ENCODE results near the gene NTF4.

Gene NTF4

GRCh38 chr19:49103331-49104085, 38.9 kb upstream of the NTF4 start:
- Histone ChIP-seq H3K9ac (ENCODE audit: low read depth, low read length) (no peak overlapping the region), H3K9me3 (replicated peaks; ENCODE audit: low read length) (no peaks in the 10 kb centered on the region), H3K36me3 (ENCODE audit: insufficient read depth, low read length) (peaks cover 84% of the 10 kb centered on the region), H3K4me1 (ENCODE audit: control insufficient read depth, insufficient read depth, low read length) (no peaks in the 10 kb centered on the region), H3K27me3 (ENCODE audit: control insufficient read depth, insufficient read depth, low read length) (no peaks in the 10 kb centered on the region), H3K4me3 (ENCODE audit: low read length) (no peak overlapping the region), H3K4me2 (ENCODE audit: low read length) (no peak overlapping the region)

- no peaks in the 10 kb centered on the region for H3K27me3 ChIP-seq (ENCODE audit: control insufficient read depth, insufficient read depth, low read length)
- H3K4me2 ChIP-seq (ENCODE audit: low read length), result no peak overlapping the region
- no peaks in the 10 kb centered on the region for H3K4me1 ChIP-seq (ENCODE audit: control insufficient read depth, insufficient read depth, low read length)
- peaks cover 83% of the 10 kb centered on the region for H3K36me3 ChIP-seq (ENCODE audit: insufficient read depth, low read length)
- no peaks in the 10 kb centered on the region for H3K9me3 ChIP-seq (replicated peaks; ENCODE audit: low read length)
- H3K4me3 ChIP-seq (ENCODE audit: low read length), result no peak overlapping the region
- H3K9ac ChIP-seq (ENCODE audit: low read depth, low read length), result no peak overlapping the region
Measured at GRCh38 chr19:49102303-49102702, 37.7 kb upstream of the NTF4 start.

- Histone ChIP-seq H3K9ac (ENCODE audit: low read depth, low read length) (no peak overlapping the region), H3K4me2 (ENCODE audit: low read length) (no peak overlapping the region), H3K27me3 (ENCODE audit: control insufficient read depth, insufficient read depth, low read length) (no peaks in the 10 kb centered on the region), H3K36me3 (ENCODE audit: insufficient read depth, low read length) (peaks cover 80% of the 10 kb centered on the region), H3K4me3 (ENCODE audit: low read length) (no peak overlapping the region), H3K4me1 (ENCODE audit: control insufficient read depth, insufficient read depth, low read length) (no peaks in the 10 kb centered on the region), H3K9me3 (replicated peaks; ENCODE audit: low read length) (no peaks in the 10 kb centered on the region)
Measured at GRCh38 chr19:49101160-49101559, 36.5 kb upstream of the NTF4 start.

DNA sequence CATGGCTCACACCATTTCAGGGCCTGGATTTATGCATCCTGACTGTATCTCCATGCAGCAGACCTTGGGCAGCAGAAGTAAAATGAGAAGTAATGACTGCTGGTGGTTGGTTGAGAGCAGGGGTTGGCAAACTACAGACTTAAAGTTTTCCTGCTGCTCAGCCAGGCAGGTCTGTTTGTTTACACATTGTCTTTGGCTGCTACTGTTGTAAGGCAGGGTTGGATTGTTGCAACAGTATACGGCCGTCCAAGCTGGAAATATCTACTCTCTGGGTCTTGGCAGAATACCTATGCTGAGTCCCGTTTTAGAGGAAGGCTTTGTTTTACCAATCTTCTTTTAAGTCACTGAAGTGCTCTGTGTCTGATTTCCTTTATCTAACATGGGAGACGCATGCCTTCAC, 34.2 kb upstream of the NTF4 start:
- Histone ChIP-seq H3K4me1 (ENCODE audit: control insufficient read depth, insufficient read depth, low read length) (peaks cover 13% of the 10 kb centered on the region), H3K4me2 (ENCODE audit: low read length) (no peak overlapping the region), H3K27me3 (ENCODE audit: control insufficient read depth, insufficient read depth, low read length) (no peaks in the 10 kb centered on the region), H3K36me3 (ENCODE audit: insufficient read depth, low read length) (peaks cover 81% of the 10 kb centered on the region), H3K9me3 (replicated peaks; ENCODE audit: low read length) (no peaks in the 10 kb centered on the region), H3K4me3 (ENCODE audit: low read length) (no peak overlapping the region), H3K9ac (ENCODE audit: low read depth, low read length) (no peak overlapping the region)

- Histone ChIP-seq H3K9ac (ENCODE audit: low read depth, low read length) (no peak overlapping the region), H3K4me3 (ENCODE audit: low read length) (no peak overlapping the region), H3K4me1 (ENCODE audit: control insufficient read depth, insufficient read depth, low read length) (peaks cover 14% of the 10 kb centered on the region), H3K36me3 (ENCODE audit: insufficient read depth, low read length) (peaks cover 81% of the 10 kb centered on the region), H3K4me2 (ENCODE audit: low read length) (no peak overlapping the region), H3K9me3 (replicated peaks; ENCODE audit: low read length) (no peaks in the 10 kb centered on the region), H3K27me3 (ENCODE audit: control insufficient read depth, insufficient read depth, low read length) (no peaks in the 10 kb centered on the region)
Measured at GRCh38 chr19:49097453-49098288, 33.1 kb upstream of the NTF4 start.

DNA sequence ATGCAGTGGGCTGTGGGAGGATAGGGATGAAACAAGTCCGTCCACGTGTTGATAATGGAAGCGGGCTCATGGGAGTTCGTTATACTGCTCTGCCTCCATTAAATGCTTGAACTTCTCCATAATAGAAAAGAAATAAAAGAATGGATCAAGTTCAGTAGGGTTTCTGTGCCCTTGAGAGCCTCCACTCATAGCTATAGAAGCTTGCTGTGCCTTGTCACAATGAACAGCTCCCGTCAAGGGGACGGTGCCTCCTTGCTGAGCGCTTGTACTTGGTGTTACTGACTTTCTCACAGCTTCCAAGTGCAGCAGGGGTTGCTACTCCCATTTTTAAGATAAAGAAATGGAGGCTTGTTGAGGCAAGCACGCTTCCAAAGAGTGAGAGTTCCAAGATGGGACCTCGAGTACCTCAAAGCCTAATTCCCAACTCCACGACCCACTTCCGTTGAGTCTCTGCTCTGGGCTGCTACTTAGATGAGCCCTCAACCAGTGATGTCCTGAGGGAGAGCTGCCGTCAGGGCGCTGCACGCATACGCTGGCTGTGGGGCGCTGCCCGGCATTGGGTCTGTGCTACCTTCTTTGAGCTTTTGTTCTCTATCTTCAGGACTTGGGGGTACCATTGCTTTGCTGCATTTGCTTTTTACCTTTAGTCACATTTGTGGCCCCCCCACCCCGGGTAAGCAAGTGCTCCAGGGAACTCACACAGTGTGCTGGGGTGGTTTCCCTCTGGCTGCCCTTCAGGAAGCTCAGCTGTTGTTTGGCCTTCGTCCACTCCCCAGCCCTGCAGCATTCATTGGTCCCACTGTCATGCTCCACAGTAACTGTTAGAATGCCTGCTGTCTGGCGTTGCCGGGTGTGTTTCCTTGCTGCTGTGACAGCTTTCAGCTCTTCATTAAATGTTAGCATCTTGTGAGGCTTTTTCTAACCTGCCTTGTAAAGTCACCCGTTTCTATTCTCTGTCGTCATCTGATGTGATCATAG, 30.2 kb upstream of the NTF4 start:
- peaks cover 85% of the 10 kb centered on the region for H3K36me3 ChIP-seq (ENCODE audit: insufficient read depth, low read length)
- H3K4me3 ChIP-seq (ENCODE audit: low read length), result no peak overlapping the region
- peaks cover 14% of the 10 kb centered on the region for H3K4me1 ChIP-seq (ENCODE audit: control insufficient read depth, insufficient read depth, low read length)
- no peak overlapping the region for H3K9ac ChIP-seq (ENCODE audit: low read depth, low read length)
- no peaks in the 10 kb centered on the region for H3K27me3 ChIP-seq (ENCODE audit: control insufficient read depth, insufficient read depth, low read length)
- no peak overlapping the region for H3K4me2 ChIP-seq (ENCODE audit: low read length)
- H3K9me3 ChIP-seq (replicated peaks; ENCODE audit: low read length), result no peaks in the 10 kb centered on the region

DNA sequence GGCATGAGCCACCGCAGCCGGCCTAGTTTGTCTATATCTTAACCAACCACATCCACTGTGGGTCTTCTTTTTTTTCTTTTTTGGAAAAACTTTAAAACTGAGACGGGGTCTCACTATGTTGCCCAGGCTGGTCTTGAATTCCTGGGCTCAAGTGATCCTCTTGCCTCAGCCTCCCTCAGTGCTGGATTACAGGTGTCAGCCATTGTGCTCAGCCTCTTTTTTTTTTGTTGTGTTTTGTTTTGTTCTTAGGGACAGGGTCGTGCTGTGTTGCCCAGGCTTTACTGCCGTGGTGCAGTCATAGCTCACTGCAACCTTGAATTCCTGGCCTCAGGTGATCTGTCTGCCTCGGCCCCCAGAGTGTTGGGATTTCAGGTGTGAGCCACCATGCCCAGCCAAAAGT, 28.1 kb upstream of the NTF4 start:
- Histone ChIP-seq H3K4me3 (ENCODE audit: low read length) (no peak overlapping the region), H3K9ac (ENCODE audit: low read depth, low read length) (no peak overlapping the region), H3K9me3 (replicated peaks; ENCODE audit: low read length) (no peaks in the 10 kb centered on the region), H3K4me2 (ENCODE audit: low read length) (no peak overlapping the region), H3K27me3 (ENCODE audit: control insufficient read depth, insufficient read depth, low read length) (no peaks in the 10 kb centered on the region), H3K4me1 (ENCODE audit: control insufficient read depth, insufficient read depth, low read length) (peaks cover 14% of the 10 kb centered on the region), H3K36me3 (ENCODE audit: insufficient read depth, low read length) (peaks cover 78% of the 10 kb centered on the region)

GRCh38 chr19:49091391-49092038, 26.9 kb upstream of the NTF4 start:
- Histone ChIP-seq H3K4me3 (ENCODE audit: low read length) (no peak overlapping the region), H3K9ac (ENCODE audit: low read depth, low read length) (no peak overlapping the region), H3K27me3 (ENCODE audit: control insufficient read depth, insufficient read depth, low read length) (no peaks in the 10 kb centered on the region), H3K4me1 (ENCODE audit: control insufficient read depth, insufficient read depth, low read length) (peaks cover 24% of the 10 kb centered on the region), H3K4me2 (ENCODE audit: low read length) (no peak overlapping the region), H3K9me3 (replicated peaks; ENCODE audit: low read length) (no peaks in the 10 kb centered on the region), H3K36me3 (ENCODE audit: insufficient read depth, low read length) (peaks cover 77% of the 10 kb centered on the region)

DNA sequence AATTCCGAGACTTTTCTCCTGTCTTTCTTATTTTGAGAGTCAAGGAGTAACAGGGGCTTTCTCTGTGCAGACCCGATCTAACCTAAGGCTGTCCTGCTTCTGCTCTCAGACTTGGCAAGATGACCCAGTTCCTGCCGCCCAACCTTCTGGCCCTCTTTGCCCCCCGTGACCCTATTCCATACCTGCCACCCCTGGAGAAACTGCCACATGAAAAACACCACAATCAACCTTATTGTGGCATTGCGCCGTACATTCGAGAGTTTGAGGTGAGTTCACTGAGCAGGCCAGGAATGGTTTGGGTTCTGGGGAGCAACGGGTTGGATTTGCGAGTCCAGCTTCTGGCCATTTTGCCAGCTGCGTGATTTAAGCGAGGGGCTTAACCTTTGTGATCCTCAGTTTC, 21.7 kb upstream of the NTF4 start:
- peak overlapping the region; percentile 91 for H3K4me3 ChIP-seq (ENCODE audit: low read length)
- peaks cover 17% of the 10 kb centered on the region for H3K4me1 ChIP-seq (ENCODE audit: control insufficient read depth, insufficient read depth, low read length)
- peak overlapping the region; percentile 100 for H3K4me2 ChIP-seq (ENCODE audit: low read length)
- peaks cover 38% of the 10 kb centered on the region for H3K36me3 ChIP-seq (ENCODE audit: insufficient read depth, low read length)
- H3K9ac ChIP-seq (ENCODE audit: low read depth, low read length), result peak overlapping the region; percentile 93
- H3K9me3 ChIP-seq (replicated peaks; ENCODE audit: low read length), result no peaks in the 10 kb centered on the region
- H3K27me3 ChIP-seq (ENCODE audit: control insufficient read depth, insufficient read depth, low read length), result peaks cover 3% of the 10 kb centered on the region

GRCh38 chr19:49085868-49086232, 21.2 kb upstream of the NTF4 start:
- no peaks in the 10 kb centered on the region for H3K9me3 ChIP-seq (replicated peaks; ENCODE audit: low read length)
- peak overlapping the region; percentile 91 for H3K4me3 ChIP-seq (ENCODE audit: low read length)
- peaks cover 17% of the 10 kb centered on the region for H3K4me1 ChIP-seq (ENCODE audit: control insufficient read depth, insufficient read depth, low read length)
- H3K36me3 ChIP-seq (ENCODE audit: insufficient read depth, low read length), result peaks cover 33% of the 10 kb centered on the region
- H3K27me3 ChIP-seq (ENCODE audit: control insufficient read depth, insufficient read depth, low read length), result peaks cover 3% of the 10 kb centered on the region
- H3K9ac ChIP-seq (ENCODE audit: low read depth, low read length), result peak overlapping the region; percentile 93
- peak overlapping the region; percentile 100 for H3K4me2 ChIP-seq (ENCODE audit: low read length)
